ENCODE results near the gene RANBP9. TPM values are rescaled to one million over a fixed set of nuclear protein-coding genes. Genes with fewer than 3 reads are reported as not detected.

Gene RANBP9
- total and polyA plus RNA-seq, 9 of the 15 experiments (the other 6 are each of a cell fraction or from before 2014, with no cell fraction given) = 27.5 to 130 (median 61.5) TPM

- Histone ChIP-seq H3K9me3 (replicated peaks; ENCODE audit: control insufficient read depth, insufficient read depth, low read depth, low read length) (no peaks in the 10 kb centered on the region), H2AFZ (ENCODE audit: low read depth, low read length) (no peak overlapping the region), H3K79me2 (ENCODE audit: control insufficient read depth, insufficient read depth, low read length) (no peaks in the 10 kb centered on the region), H3K36me3 (ENCODE audit: control insufficient read depth, insufficient read depth, low read length) (peaks cover 33% of the 10 kb centered on the region), H3K4me1 (replicated peaks in 1 of 2; ENCODE audit: control insufficient read depth in 2 of 2, insufficient read depth in 2 of 2, low read length in 2 of 2) (peaks cover 0 to 5% of the 10 kb centered on the region in 2 experiments; a peak in 2 of 5 replicates), H3K27ac (ENCODE audit: extremely low read depth, low read depth, low read length) (no peak overlapping the region), H3K4me3 (no peak overlapping the region), H3K27me3 (ENCODE audit: control insufficient read depth in 2 of 2, insufficient read depth in 2 of 2, low read length in 2 of 2) (no peaks in the 10 kb centered on the region), H3K4me2 (ENCODE audit: insufficient read depth, low read length) (no peak overlapping the region), H3K9ac (ENCODE audit: insufficient read depth in 1 of 2, low read depth in 2 of 2, low read length in 2 of 2) (no peak overlapping the region), H3K9me1 (ENCODE audit: control insufficient read depth, insufficient read depth, low read length) (no peaks in the 10 kb centered on the region), H4K20me1 (replicated peaks; ENCODE audit: control insufficient read depth, insufficient read depth, low read length) (no peaks in the 10 kb centered on the region)
- ChIA-PET POLR2A (interaction anchor here (0.5 to 0.9 kb wide), 2 partner anchors 8 to 17 kb away, joined by 3 to 4 read pairs; no protein-coding TSS in a partner anchor), CTCF (ENCODE audit: low intra/inter-chr PET ratio) (no interaction called here)
- DNase-seq (ENCODE audit: extremely low read depth in 1 of 4, low spot score in 3 of 4) = no peak
- WGBS (ENCODE audit: insufficient coverage, low coverage, missing lambda C conversion rate) = 78% methylated on average over 8 of the region's 9 CpGs
- no peak for FAIRE-seq
- BruUV-seq (replicated peaks) = no TSS peak
- in situ Hi-C loops (cut with MboI) = no loop called here
- no peak for ATAC-seq
- intact Hi-C loops (cut with micrococcal nuclease) = no loop called here
- TF ChIP-seq NR4A1 (CRISPR knock-in tag; IDR thresholded peaks at IDR 0.05) = no peak
- no peak for TF ChIP-seq NR4A1 (tag; IDR thresholded peaks at IDR 0.05)
- TF ChIP-seq RBFOX2 (IDR thresholded peaks at IDR 0.05; ENCODE audit: low read depth, low read length) = no peak
- no peak for TF ChIP-seq DDX20 (tag; IDR thresholded peaks at IDR 0.05; ENCODE audit: low read depth)
- no peak for TF ChIP-seq BDP1 (IDR thresholded peaks at IDR 0.05; ENCODE audit: insufficient read depth, insufficient read length)
- no peak for TF ChIP-seq ZBTB1 (CRISPR knock-in tag; IDR thresholded peaks at IDR 0.05; ENCODE audit: borderline replicate concordance, low read depth)
- no peak for TF ChIP-seq SREBF2 (CRISPR knock-in tag; IDR thresholded peaks at IDR 0.05)
- TF ChIP-seq ZNF707 (CRISPR knock-in tag; conservative IDR thresholded peaks at IDR 0.05) = no peak
- TF ChIP-seq NFRKB (IDR thresholded peaks at IDR 0.05; ENCODE audit: low read depth) = no peak
- no peak for TF ChIP-seq E2F4 (CRISPR knock-in tag; IDR thresholded peaks at IDR 0.05; ENCODE audit: low read depth)
- no peak for TF ChIP-seq CBFA2T3 (IDR thresholded peaks at IDR 0.05)
- no peak for TF ChIP-seq FOXA3 (CRISPR knock-in tag; conservative IDR thresholded peaks at IDR 0.05 in 1 of 2, IDR thresholded peaks at IDR 0.05 in 1 of 2)
- TF ChIP-seq ARID4B (CRISPR knock-in tag; IDR thresholded peaks at IDR 0.05) = no peak
- no peak for TF ChIP-seq ZNF408 (CRISPR knock-in tag; IDR thresholded peaks at IDR 0.05; ENCODE audit: low read depth)
- no peak for TF ChIP-seq FOXJ3 (CRISPR knock-in tag; IDR thresholded peaks at IDR 0.05)
- TF ChIP-seq MLX (CRISPR knock-in tag; conservative IDR thresholded peaks at IDR 0.05) = no peak
- TF ChIP-seq ZZZ3 (IDR thresholded peaks at IDR 0.05) = no peak
- TF ChIP-seq ZFPM2 (CRISPR knock-in tag; IDR thresholded peaks at IDR 0.05) = no peak
Observed at GRCh38 chr6:13589801-13590200, 121.8 kb downstream of the RANBP9 start.

Data from K562 (cell line).